Activated effector memory CD4-positive, alpha-beta T cell treated with Interleukin-2 at 50 U/mL for 16 hours (primary cell): Measurements from ENCODE around the gene CES3.

ENCODE experiments used
- DNase-seq: peaks from one replicate; pipeline ENCODE4 v3.0.0-alpha.2; 2020

Gene CES3

DNA sequence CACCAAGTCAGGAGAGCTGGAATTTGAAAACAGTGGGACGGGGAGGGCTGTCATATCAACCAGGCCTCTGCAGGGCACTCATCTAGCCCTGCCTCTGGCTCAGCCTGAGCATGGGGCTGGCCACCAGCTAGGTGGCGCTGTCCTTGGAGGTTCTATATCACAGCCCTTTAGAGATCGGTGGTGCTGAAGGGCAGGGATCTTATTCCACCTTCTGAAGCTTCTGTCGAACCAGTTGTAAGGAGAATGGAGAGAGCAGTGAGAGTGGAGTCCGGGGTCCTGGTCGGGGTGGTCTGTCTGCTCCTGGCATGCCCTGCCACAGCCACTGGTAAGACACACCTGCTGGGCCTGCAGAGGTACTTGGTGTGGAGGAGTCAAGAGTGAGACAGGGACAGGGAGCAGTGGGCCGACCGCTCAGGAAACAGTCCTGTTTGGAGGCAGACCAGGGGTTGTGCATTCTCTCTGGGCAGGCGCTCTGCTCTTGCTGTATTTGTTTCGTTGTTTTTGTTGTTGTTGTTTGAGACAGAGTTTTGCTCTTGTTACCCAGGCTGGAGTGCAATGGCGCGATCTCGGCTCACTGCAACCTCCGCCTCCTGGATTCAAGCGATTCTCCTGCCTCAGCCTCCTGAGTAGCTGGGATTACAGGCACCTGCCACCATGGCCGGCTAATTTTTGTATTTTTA is at the start of gene CES3:
CES3 (plus strand) TSS at position 202 of the 680 bp plus-strand sequence; CDS start at position 244, 42 bp downstream.
- peak; percentile 38 for DNase-seq

- no peak for DNase-seq
Measured at GRCh38 chr16:66911801-66912200, 49.3 kb upstream of the CES3 start.

DNA sequence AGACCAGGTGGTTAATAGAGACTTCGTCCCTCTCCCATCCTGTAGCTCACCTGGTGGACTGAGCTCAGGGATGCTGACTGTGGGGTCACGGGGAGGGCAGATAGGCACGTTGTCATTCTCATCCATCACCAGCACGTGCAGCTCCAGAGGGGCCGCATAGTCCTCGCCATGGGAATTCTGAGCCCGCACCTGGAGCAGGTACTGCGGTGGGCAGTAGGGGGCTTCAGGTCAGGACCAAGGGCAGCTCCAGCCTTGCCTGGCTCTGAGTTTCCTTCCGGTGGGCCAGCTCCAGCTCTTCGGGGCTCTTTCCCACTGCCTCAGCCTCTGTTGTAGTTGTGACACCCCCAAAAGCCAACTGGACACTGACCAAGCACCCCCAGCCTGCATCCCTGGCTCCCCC is 48.0 kb upstream of the CES3 start:
- DNase-seq = no peak

DNA sequence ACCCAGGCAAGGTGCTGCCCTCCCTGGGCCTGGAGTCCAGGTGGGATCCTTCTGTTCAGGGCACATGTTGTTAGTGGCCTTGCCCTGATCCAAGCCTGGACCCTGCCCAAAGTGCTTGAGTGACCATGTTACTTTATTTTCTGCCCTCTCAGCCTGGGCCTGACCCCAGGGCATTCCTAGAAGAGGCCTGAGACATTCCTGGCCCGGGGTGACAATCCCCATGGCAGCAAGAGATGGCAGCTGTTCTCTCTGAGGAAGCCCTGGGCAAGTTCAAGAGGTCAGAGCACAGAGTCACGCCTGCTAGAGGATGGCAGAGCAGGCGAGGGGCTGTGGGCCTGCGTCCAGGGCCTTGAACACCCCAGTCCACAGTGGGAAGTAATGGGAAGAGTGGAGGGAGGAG is 47.4 kb upstream of the CES3 start:
- DNase-seq = no peak

DNA sequence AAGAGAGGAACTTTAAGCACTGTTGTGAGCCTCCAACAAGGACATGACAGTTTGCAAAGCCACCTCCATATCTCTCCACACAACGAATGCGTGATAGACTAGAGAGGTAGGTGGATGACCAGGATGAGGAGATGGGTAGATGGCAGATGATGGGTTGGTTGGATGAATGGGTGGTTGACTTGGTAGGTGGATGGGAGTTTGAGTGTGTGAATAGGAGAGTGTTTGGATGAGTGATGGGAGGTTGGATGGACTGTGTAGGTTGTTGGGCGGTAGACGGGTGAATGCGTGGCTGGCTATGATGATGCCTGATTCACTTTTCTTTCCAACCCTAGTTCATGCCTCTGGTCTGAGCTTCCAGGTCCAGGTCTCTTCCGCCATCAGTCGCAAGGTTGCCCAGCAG is 46.5 kb upstream of the CES3 start:
- no peak for DNase-seq

GRCh38 chr16:66915041-66915440 is 46.0 kb upstream of the CES3 start:
- DNase-seq = no peak

GRCh38 chr16:66916518-66916917 is 44.5 kb upstream of the CES3 start:
- no peak for DNase-seq

- no peak for DNase-seq
Measured at GRCh38 chr16:66917741-66918140, 43.3 kb upstream of the CES3 start.

DNA sequence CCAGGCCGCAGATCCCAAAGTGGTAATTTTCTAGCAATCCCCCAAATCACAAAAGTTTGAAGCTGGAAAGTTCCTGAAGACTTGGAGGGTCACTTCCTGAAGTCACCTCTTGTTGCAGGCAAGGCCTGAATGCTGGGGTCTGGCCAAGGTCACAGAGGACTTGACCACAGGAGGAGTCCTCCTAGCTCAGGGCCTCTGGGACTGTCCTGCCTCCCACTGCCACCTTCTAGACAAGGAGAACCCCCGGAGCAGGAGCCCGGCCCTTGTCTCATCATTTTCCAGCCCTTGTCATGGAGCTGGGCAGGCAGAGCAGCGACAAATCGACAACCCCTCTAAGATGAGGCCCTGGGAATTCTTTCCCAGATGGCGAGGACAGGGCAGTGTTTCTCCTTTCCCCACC is 42.7 kb upstream of the CES3 start:
- DNase-seq = no peak

DNA sequence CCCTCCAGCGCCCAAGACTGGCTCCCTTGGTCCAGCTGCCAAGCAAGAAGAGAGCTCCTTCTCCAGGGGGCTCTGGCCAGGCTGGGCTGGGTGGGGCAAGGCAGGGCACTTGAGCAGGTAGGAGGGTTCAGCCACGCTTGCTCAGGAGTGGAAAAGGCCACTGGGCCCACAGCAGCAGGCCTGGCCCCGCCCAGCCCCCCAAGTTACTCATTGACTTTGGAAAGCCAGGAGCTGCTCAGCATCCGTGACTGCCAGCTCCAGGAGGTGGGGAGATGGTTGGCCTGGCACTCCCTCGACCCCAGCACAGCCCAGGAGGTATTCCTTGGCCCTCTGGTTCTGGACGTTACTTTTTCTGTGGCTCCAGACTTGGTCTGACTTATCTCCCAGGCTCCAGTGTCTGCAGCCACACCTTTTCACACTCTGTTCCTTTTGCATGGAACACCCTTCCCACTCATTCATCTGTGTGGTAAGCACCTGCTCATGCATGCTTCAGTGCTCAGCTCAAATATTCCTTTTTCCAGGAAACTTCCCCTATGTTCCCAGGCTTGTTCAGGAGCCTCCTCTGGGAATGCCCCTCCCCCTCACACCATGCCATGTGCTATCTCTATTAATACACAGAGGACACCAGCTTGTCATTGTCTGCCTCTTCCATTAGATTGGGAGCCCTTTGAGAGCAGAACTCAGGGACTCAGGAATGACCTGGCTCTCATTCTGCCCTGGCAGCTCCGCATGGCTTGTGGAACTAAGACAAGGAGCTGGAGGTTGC is 42.1 kb upstream of the CES3 start, which contains the start of gene CDH16:
CDH16 (minus strand) TSS at position 83 of the 766 bp plus-strand sequence. CDS start 820 bp downstream, outside the sequence.
- no peak for DNase-seq

GRCh38 chr16:66919569-66920298 is 41.3 kb upstream of the CES3 start:
- no peak for DNase-seq

GRCh38 chr16:66920299-66920590 is 40.8 kb upstream of the CES3 start:
- no peak for DNase-seq

DNA sequence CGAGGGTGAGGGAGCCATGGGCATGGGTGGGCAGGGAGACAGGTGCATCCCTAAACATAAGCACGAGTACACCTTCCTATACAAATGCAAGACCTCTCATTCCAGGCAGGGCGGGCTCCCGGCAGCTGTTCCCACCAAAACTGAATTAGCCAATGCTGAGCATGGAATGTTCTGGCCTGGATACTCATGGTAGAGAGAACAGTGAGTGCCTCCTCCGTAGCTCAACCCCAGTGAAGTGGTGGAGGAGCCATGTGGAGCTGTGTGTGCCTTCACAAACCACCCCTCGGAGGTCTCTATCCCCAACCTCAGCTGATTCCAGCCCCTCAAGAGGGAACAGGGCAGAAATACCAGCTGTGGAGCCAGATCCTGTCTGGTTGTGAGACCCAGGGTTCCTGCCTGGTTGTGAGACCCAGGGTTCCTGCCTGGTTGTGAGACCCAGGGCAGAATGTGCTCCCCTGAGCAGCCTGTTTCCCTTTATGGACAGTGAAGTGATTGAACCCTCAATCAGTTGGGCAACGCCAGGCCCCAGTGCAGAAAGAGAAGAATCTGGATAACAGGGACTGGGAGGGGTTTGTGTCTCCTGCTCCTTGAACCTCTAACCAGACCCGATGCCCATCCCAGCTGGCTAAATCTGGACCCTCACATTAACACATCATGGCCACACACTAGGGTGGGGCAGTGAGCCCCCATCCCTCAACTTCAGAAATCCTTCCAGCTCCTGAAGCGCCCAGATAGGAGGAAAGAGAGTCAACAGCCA is 40.0 kb upstream of the CES3 start:
- no peak for DNase-seq

- no peak for DNase-seq
Measured at GRCh38 chr16:66921729-66922450, 39.2 kb upstream of the CES3 start.

- DNase-seq = no peak
Measured at GRCh38 chr16:66923247-66923731, 37.8 kb upstream of the CES3 start.

DNA sequence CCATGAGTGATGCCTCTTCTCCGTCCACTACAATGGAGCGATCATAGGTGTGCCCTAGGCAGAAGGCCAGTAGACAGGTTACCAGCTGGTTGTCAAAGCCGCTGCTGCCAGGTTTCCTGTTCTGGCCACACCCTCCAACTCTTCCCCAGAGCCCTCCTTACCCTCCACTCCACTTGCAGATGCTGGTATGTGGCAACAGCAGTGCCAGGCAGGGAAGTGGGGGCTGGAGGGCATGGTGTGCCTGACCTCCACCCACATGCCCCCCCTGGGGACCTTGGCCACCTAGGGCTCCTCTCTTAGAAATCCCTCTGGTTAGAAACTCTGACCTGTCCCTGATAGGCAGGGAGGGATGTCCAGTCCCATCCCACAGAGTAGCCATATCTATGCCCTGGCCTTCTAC is 37.2 kb upstream of the CES3 start:
- no peak for DNase-seq

DNA sequence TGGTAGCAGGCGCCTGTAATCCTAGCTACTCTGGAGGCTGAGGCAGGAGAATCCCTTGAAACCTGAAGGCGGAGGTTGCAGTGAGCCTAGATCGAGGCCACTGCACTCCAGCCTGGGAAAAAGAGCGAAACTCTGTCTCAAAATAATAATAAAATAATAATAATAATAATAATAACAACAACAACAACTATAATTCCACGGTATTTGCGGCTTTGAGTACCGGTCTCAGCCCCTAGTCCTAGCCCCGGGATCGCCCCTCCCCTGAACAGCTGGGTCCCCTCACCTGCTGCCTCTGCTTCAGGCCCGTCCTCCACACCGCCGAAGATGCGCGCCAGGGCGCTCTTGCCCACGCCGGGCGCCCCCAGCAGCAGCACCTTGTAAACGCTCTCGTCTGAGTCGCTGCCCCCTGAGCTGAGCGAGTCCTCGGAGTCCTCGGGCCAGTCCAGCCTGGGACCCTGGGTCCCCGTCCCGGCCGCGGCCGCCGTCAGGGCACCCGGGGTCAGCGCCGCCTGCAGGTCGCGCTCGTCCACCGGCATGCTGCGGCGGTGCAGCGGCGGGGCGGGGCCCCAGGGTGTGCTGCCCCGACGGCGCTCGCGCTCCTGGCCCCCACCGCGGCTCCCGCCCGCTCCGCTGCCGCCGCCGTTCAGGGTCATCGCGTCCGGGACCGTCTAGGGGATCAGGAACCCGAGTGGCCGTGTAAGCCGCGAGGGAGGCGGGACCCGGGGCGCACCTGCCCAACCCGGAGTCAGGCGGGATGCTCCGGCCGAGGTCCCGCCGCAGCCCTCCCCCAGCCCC is 36.3 kb upstream of the CES3 start:
- DNase-seq = peak; percentile 14

GRCh38 chr16:66925322-66925840 is 35.7 kb upstream of the CES3 start, which contains the start of gene RRAD:
Gene RRAD (minus strand): TSS chr16:66925535. CDS start chr16:66925179, 356 bp downstream.
- DNase-seq = no peak

DNA sequence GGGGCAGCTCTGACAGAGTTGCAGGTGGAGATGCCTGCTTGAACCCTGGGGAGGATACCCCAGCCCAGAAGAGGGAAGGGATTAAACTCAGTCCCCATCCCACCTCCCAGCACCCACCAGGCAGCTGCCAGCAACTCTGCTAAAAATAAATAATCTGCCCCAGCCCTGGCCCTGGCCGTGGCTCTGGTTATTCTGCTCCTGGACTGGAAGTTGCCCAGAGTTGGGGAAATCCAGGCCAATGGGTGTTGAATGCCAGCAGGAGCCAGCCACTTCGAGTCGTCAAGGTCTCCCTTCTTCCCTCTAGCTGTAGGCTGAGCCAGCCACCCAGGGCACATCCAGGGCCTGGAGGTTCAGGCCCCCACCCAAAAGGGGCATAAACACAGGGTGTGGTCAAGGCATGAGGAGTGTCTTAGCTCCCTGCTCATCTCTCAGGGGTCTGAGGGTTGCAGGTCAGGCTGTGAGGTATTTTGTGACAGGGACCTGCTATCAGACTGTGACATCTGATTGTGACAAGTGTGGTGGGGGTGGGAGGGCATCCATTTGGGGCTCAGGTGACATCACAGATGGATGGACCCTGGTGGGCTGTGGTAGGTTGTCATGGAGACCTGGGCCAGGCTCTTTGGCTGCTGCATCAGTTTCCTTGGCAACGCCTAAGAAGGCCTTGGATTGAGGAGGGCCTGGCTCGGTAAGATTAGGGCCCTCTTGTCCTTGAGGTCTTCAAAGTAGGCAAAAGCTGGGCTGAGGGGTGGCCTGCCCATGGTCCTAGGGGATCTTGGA is 34.7 kb upstream of the CES3 start:
- DNase-seq = no peak

DNA sequence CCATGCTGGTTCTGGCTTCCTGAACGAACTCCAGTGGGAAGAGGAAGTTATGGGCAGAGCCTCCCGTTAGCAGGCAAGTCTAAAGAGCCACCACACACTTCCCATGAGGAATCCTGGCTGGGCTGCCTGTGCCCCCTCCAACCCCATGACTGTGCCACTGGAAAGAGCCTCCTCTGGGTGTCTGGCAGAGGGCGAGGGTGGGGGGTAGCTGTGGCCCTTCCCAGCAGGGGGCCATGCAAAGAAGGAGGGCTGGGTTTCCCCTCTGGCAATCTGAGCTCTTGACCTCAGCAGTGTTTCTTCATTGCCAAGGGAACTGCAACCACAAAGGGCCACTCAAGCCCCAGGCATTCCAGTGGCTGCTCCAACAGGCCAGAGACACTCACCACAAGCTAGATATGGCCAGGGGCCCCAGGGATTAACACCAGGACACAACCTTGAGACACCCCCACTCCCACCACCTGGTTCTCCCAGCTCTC is 34.1 kb upstream of the CES3 start:
- DNase-seq = no peak
